Measurements from ENCODE around the gene TRIM17.

Gene TRIM17

DNA sequence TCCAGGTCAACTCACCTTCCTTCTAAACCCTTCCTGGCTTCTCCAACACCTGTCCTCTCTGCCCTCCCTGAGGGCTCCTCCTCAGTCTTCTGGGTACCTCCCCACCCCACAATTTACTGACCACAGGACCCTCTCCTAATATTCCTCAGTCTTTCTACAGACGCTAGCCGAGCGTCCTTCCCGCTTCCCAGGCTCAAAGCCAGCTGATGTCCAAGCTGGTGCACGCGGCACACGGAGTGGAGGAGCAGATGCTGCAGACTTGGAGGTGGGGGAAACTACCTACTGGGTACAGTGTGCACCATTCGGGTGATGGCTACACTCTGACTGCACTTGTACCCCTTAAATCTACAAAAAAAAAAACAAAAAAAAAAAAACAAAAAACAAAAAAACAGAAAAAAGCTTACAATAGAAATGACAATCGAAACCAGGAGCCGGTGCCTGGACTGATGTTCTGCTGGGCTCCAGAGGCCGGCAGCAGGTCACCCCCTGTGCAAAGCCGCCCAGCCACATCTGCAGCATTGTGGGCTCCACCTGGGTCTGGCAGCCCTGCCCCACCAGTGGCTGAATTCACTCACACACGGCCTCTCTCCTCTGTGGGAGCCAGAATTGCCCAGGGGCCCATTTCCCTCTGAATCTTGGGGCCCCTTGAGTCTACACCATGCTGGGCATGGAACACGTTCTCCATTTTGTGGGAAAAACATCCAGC is 17.0 kb downstream of the TRIM17 start:
- H3K27me3 ChIP-seq (ENCODE audit: control insufficient read depth, insufficient read depth, low read length), result no peaks in the 10 kb centered on the region
- H3K4me3 ChIP-seq (ENCODE audit: low read depth, low read length), result no peak overlapping the region
- 0 out of 2 replicates have a peak, but pooled peaks cover 2% of the 10 kb centered on the region for H3K4me1 ChIP-seq (ENCODE audit: control insufficient read depth, insufficient read depth, low read length)
- no peak overlapping the region for H3K27ac ChIP-seq (ENCODE audit: low read depth, low read length)
- H3K9ac ChIP-seq (ENCODE audit: low read length), result no peak overlapping the region
- H3K9me3 ChIP-seq (ENCODE audit: control insufficient read depth, insufficient read depth, low read depth, low read length), result no peaks in the 10 kb centered on the region
- H3K36me3 ChIP-seq (ENCODE audit: control insufficient read depth, insufficient read depth, low read length), result peaks cover 89% of the 10 kb centered on the region

DNA sequence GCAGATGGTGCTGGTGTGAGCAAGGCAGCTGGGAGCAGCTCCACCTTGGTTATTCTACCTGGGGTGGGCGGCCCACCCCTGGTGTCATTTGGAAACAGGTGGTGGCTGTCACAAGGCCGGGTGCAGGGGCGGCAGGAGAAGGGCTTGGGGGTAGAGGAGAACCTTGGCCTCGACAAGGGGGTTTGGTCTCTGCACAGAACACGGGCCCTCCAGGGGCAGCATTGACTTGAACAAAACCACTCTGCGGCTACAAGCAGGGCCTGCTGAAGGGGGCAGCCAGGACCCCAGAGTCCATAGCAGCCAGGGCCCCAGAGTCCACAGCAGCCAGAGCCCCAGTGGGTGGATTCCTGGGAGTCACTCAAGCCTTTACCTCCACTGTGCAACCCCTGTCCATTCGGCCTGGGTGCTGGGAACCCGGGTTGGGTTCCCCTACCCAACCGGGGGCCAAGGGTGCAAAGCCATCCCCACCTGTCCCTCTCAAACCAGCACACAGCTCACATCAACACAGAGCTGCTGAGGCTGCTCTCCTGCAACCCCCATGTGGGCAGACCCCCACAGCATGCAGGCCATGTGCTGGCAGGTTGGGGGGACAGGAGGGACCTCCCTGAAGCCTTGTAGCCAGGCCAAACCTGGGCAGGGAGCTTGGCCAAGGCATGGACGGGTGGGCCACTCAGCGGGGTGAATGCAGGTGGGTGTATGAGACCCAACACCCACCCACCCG is 17.8 kb downstream of the TRIM17 start:
- no peaks in the 10 kb centered on the region for H3K27me3 ChIP-seq (ENCODE audit: control insufficient read depth, insufficient read depth, low read length)
- H3K27ac ChIP-seq (ENCODE audit: low read depth, low read length), result no peak overlapping the region
- no peak overlapping the region for H3K4me3 ChIP-seq (ENCODE audit: low read depth, low read length)
- H3K4me1 ChIP-seq (ENCODE audit: control insufficient read depth, insufficient read depth, low read length), result no peaks in the 10 kb centered on the region
- peaks cover 89% of the 10 kb centered on the region for H3K36me3 ChIP-seq (ENCODE audit: control insufficient read depth, insufficient read depth, low read length)
- H3K9ac ChIP-seq (ENCODE audit: low read length), result no peak overlapping the region
- no peaks in the 10 kb centered on the region for H3K9me3 ChIP-seq (ENCODE audit: control insufficient read depth, insufficient read depth, low read depth, low read length)

DNA sequence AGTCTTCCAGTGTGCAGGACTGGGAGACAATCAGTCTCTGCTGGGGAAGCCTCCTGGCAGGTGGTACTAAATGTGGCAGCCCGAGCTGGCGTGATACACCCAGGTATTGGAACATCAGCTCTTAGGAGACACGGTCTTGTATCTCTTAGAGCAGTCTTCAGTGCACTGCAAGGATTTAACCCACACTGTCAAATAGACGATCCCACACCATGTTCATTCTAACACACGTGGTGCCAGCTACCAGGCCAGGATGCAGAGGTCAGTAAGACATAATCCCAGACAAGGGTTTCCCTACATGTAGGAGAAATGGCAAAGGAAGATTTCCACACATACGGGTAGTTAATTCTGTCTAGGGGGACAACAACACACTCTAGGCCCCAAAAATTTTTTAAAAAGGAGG is 18.7 kb downstream of the TRIM17 start:
- Histone ChIP-seq H3K36me3 (ENCODE audit: control insufficient read depth, insufficient read depth, low read length) (peaks cover 90% of the 10 kb centered on the region), H3K4me3 (ENCODE audit: low read depth, low read length) (no peak overlapping the region), H3K27me3 (ENCODE audit: control insufficient read depth, insufficient read depth, low read length) (no peaks in the 10 kb centered on the region), H3K4me1 (ENCODE audit: control insufficient read depth, insufficient read depth, low read length) (no peaks in the 10 kb centered on the region), H3K9ac (ENCODE audit: low read length) (no peak overlapping the region), H3K27ac (ENCODE audit: low read depth, low read length) (no peak overlapping the region), H3K9me3 (ENCODE audit: control insufficient read depth, insufficient read depth, low read depth, low read length) (no peaks in the 10 kb centered on the region)

DNA sequence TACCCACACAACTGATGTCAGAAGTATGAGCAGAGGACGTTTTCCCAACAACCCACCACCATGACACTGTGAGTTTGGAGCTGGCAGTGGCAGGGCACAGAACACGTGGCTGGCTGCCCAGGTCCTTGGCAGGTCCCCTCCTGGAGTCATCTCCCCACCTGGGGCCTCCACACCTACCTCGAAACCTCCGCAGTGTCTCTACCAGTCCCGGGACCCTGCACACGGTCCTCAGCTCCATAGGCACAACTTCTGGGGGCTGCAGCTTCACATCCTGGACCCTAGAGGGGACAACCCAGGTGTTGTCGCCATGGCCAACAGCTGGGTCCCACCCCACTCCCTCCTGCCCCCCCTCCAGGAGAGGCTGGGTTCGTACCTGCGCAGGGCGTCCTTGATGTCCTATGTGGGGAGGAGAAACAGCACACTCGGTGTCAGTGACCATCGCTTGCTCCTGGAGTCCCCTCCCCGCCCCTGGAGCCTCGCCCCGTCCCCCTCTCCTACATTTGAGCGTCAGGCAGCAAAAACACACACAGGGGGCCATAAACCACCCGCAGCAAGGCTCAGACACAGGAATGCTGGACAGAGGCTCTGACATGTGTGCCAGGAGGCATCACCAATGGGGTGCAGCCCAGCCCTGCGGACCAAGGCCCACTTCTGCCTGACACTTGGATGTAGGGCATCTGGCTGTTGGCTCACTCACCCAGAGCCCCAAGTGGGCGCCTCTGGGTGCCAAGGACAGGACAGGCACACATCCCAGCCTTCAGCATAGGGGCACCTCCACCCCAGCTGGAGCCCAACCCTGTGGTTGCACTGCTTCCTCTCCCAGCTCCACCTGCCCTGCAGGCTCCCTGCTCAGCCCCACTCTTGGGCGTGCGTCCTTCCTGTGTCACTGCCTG is 19.6 kb downstream of the TRIM17 start:
- H3K9ac ChIP-seq (ENCODE audit: low read length), result no peak overlapping the region
- H3K36me3 ChIP-seq (ENCODE audit: control insufficient read depth, insufficient read depth, low read length), result peaks cover 88% of the 10 kb centered on the region
- no peak overlapping the region for H3K4me3 ChIP-seq (ENCODE audit: low read depth, low read length)
- no peaks in the 10 kb centered on the region for H3K4me1 ChIP-seq (ENCODE audit: control insufficient read depth, insufficient read depth, low read length)
- H3K9me3 ChIP-seq (ENCODE audit: control insufficient read depth, insufficient read depth, low read depth, low read length), result no peaks in the 10 kb centered on the region
- no peaks in the 10 kb centered on the region for H3K27me3 ChIP-seq (ENCODE audit: control insufficient read depth, insufficient read depth, low read length)
- no peak overlapping the region for H3K27ac ChIP-seq (ENCODE audit: low read depth, low read length)

DNA sequence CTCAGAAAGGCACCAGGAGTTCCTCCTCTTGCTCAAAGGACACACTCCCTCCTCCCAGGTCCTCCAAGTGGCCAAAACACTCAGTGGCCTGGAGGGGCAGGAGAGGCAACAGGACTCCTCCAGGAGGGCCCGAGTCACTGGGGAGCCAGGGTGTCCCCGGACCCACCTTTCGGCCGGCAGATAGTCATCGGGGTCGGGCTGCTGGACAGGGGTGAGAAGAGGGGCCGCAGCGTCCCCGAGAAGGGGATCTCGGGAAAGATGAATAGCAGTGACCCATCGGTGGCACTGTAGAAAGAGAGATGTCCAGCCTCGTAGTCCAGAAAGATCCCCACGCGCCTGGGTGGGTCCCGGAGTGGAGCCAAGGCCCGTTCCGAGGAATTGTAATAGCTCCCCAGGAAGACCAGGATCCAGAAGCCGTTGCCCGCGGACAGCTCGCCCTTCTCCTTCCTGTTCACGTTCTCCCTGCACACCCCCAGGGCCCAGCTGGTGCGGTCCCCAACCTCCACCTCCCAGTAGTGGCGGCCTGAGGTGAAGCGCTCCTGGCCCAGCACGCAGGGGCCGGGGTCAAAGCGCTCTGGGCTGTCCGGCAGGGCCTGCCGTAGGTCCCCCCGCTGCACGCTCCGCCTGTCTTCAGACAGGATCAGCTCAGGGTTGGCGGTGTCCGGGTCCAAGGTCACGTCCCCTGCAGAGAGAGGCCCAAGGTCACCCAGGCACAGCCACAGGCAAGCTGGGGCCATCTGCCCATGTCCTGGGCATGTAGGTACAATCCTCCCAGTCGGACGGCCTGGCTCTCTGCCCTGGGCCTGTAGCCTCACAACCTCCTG is 21.9 kb downstream of the TRIM17 start:
- Histone ChIP-seq H3K4me3 (ENCODE audit: low read depth, low read length) (no peak overlapping the region), H3K27ac (ENCODE audit: low read depth, low read length) (no peak overlapping the region), H3K4me1 (ENCODE audit: control insufficient read depth, insufficient read depth, low read length) (no peaks in the 10 kb centered on the region), H3K9me3 (ENCODE audit: control insufficient read depth, insufficient read depth, low read depth, low read length) (no peaks in the 10 kb centered on the region), H3K36me3 (ENCODE audit: control insufficient read depth, insufficient read depth, low read length) (peaks cover 72% of the 10 kb centered on the region), H3K27me3 (ENCODE audit: control insufficient read depth, insufficient read depth, low read length) (no peaks in the 10 kb centered on the region), H3K9ac (ENCODE audit: low read length) (no peak overlapping the region)

DNA sequence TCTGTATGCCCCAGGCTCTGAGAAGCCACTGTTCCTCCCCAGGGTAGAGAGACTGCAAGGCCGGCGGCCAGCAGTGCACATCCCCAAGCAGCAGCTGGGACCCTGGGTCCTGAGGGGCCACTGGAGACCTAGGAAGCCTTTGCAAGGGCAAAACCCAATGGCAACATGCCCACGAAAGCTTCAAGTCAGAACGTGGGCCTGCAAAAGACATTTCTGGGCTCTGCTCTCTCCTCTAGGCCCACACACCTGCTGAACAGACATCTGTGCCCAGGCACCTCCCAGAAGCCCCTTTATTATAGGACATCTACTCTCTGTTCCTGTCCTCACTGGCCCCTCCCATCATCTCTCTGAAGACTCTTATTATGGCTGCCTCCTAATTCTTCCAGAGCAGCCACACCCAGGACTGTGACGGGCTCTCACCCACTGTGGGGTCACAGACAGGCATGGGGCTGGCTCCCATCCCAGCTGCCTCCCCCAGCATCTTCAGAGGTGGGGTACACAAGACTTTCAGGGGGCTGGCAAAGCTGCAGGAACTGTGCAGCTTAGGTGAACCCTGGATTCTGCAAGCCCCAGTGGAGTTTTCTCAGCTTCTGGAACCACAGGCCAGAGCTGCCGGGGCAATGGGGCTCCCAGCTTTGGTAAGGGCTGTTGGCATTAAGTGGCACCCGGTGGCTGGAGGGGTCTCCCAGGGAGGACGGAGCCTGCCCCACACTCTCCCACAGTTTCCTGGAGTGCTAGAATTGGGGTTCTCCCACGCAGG is 22.7 kb downstream of the TRIM17 start:
- Histone ChIP-seq H3K27me3 (ENCODE audit: control insufficient read depth, insufficient read depth, low read length) (no peaks in the 10 kb centered on the region), H3K9me3 (ENCODE audit: control insufficient read depth, insufficient read depth, low read depth, low read length) (no peaks in the 10 kb centered on the region), H3K27ac (ENCODE audit: low read depth, low read length) (no peak overlapping the region), H3K4me3 (ENCODE audit: low read depth, low read length) (no peak overlapping the region), H3K9ac (ENCODE audit: low read length) (no peak overlapping the region), H3K36me3 (ENCODE audit: control insufficient read depth, insufficient read depth, low read length) (peaks cover 64% of the 10 kb centered on the region), H3K4me1 (ENCODE audit: control insufficient read depth, insufficient read depth, low read length) (no peaks in the 10 kb centered on the region)

DNA sequence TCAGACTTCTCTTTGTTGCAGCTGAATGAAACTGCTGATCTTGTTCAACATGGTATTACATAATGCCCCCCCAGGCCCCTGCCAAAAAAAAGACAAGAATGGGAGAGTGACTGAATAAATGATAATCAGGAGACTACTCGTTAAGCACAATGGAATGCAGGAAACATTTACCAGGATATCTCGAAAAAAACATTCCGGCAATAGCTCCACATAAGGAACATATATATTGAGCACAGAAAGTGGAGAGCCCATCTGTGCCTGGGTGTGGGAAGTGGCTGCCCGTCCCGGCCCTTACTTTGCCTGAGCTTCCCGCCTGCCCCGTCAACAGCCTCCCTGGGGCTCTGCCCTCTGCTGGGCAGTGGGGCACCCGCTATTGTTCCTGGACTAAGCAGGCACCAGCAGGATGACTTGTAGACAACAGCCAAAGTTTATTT is 23.4 kb downstream of the TRIM17 start:
- H3K36me3 ChIP-seq (ENCODE audit: control insufficient read depth, insufficient read depth, low read length), result peaks cover 57% of the 10 kb centered on the region
- H3K9me3 ChIP-seq (ENCODE audit: control insufficient read depth, insufficient read depth, low read depth, low read length), result no peaks in the 10 kb centered on the region
- no peak overlapping the region for H3K4me3 ChIP-seq (ENCODE audit: low read depth, low read length)
- H3K27me3 ChIP-seq (ENCODE audit: control insufficient read depth, insufficient read depth, low read length), result no peaks in the 10 kb centered on the region
- H3K9ac ChIP-seq (ENCODE audit: low read length), result no peak overlapping the region
- no peak overlapping the region for H3K27ac ChIP-seq (ENCODE audit: low read depth, low read length)
- H3K4me1 ChIP-seq (ENCODE audit: control insufficient read depth, insufficient read depth, low read length), result no peaks in the 10 kb centered on the region

DNA sequence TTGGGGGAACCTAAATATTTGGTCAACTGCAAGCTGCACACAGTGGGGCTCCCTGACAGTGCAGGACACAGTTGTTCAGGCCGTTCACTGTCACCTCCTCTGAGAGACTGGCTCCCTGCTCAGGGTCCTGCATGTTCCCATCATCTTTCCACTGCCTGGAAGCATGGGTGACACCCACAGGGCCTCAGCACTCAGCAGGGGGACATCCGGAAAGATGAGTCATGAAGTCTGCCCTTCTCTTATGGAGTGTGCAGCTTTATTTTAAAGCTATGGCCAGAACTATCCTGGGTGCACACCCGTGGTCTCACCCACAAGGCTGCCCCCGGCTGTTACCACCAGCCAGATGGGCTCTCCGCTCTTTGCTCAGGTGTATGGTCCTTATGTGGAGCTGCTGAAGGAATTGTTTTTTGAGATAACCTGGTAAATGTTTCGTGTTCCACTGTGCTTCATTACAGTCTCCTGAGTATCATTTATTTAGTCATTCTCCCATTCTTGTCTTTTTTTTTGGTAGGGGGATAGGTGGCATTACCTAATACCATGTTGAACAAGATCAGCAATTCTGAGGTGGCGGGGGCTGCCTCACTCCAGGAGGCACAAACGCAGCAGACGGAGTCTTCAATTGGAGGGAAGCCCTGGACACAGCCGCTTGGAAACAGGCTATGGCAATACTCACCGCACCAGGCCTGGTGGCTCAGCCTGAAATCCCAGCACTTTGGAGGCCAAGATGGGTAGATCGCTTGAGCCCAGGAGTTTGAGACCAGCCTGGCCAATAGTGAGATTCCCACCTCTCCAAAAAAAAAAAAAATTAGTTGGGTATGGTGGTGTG is 24.3 kb downstream of the TRIM17 start:
- H3K36me3 ChIP-seq (ENCODE audit: control insufficient read depth, insufficient read depth, low read length), result peaks cover 48% of the 10 kb centered on the region
- no peaks in the 10 kb centered on the region for H3K9me3 ChIP-seq (ENCODE audit: control insufficient read depth, insufficient read depth, low read depth, low read length)
- no peak overlapping the region for H3K9ac ChIP-seq (ENCODE audit: low read length)
- H3K27me3 ChIP-seq (ENCODE audit: control insufficient read depth, insufficient read depth, low read length), result no peaks in the 10 kb centered on the region
- no peaks in the 10 kb centered on the region for H3K4me1 ChIP-seq (ENCODE audit: control insufficient read depth, insufficient read depth, low read length)
- no peak overlapping the region for H3K27ac ChIP-seq (ENCODE audit: low read depth, low read length)
- H3K4me3 ChIP-seq (ENCODE audit: low read depth, low read length), result no peak overlapping the region

DNA sequence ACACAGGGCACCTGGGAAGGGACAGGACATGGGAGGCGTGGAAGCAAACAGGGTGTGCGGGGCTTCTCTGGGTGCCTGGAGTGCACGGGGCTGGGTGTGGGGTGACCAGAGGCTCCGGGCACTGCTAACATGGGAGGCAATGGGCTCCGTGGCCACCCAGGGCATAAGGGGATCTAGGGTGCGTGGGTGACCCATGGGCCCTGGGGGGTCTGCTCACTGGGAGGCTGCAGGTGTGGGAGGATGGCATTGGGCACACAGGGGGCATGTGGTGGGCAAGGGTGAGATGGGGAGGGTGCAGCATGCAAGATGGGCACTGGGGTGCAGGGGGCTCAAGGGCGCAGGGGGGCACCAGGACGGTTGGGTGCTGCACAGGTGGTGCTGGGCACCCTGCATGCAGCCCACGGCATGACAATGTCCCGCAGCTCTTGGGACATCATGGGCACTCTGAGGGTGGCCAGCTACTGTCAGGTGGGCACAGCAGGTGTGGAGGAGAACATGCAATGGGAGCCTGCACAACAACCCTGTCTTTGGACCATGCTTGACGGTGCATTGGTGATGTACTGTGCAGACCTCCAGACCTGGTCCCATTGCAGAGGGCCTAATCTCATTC is 25.1 kb downstream of the TRIM17 start:
- Histone ChIP-seq H3K4me1 (ENCODE audit: control insufficient read depth, insufficient read depth, low read length) (no peaks in the 10 kb centered on the region), H3K4me3 (ENCODE audit: low read depth, low read length) (no peak overlapping the region), H3K27ac (ENCODE audit: low read depth, low read length) (no peak overlapping the region), H3K9ac (ENCODE audit: low read length) (no peak overlapping the region), H3K9me3 (ENCODE audit: control insufficient read depth, insufficient read depth, low read depth, low read length) (no peaks in the 10 kb centered on the region), H3K36me3 (ENCODE audit: control insufficient read depth, insufficient read depth, low read length) (peaks cover 41% of the 10 kb centered on the region), H3K27me3 (ENCODE audit: control insufficient read depth, insufficient read depth, low read length) (no peaks in the 10 kb centered on the region)

Data from HUES6 (cell line).